ENCODE data around the gene SYCN. TPM values are rescaled to one million over a fixed set of nuclear protein-coding genes. Genes with fewer than 3 reads are reported as not detected.

SYCN gene
- total RNA-seq, 6 experiments from 2014 or later = not detected

- TF ChIP-seq CTCF (IDR thresholded peaks at IDR 0.05) = peak; percentile 32 to 62 (median 40)
- TF ChIP-seq POLR2A (IDR thresholded peaks at IDR 0.05) = no peak
- Histone ChIP-seq H3K27ac (no peak overlapping the region), H3K27me3 (no peaks in the 10 kb centered on the region), H3K36me3 (no peaks in the 10 kb centered on the region), H3K9me3 (no peaks in the 10 kb centered on the region), H3K4me1 (no peaks in the 10 kb centered on the region), H3K4me3 (no peak overlapping the region)
- 17% methylated on average over 8 of the region's 8 CpGs for WGBS (ENCODE audit: insufficient coverage, low coverage, low lambda C conversion rate, missing lambda C conversion rate)
- peak; percentile 72 to 83 (median 78) for ATAC-seq
- peak in 2 of 3 donors; percentile 38 to 55 for DNase-seq
- intact Hi-C loops (cut with DNase I) = no loop called here
Observed at GRCh38 chr19:39212375-39212742, 8.3 kb upstream of the SYCN start.

GRCh38 chr19:39211731-39212374 is 7.8 kb upstream of the SYCN start:
- Histone ChIP-seq H3K4me1 (no peaks in the 10 kb centered on the region), H3K4me3 (no peak overlapping the region), H3K36me3 (no peaks in the 10 kb centered on the region), H3K9me3 (no peaks in the 10 kb centered on the region), H3K27me3 (no peaks in the 10 kb centered on the region), H3K27ac (no peak overlapping the region)
- WGBS (ENCODE audit: insufficient coverage, low coverage, low lambda C conversion rate, missing lambda C conversion rate) = 60% methylated on average over 10 of the region's 13 CpGs
- ATAC-seq = no peak
- intact Hi-C loops (cut with DNase I) = no loop called here
- no peak for DNase-seq
- TF ChIP-seq POLR2A (IDR thresholded peaks at IDR 0.05) = no peak
- TF ChIP-seq CTCF (IDR thresholded peaks at IDR 0.05) = no peak

- H3K27me3 ChIP-seq = peaks cover 0 to under 1% of the 10 kb centered on the region in 2 donors
- intact Hi-C loops (cut with DNase I) = loop anchor here (10.0 kb wide), 2 partner anchors 106 to 116 kb away; partner anchors contain the start of gene LRFN1 (in 1 of the 2)
- 61% methylated on average over 6 of the region's 7 CpGs for WGBS (ENCODE audit: insufficient coverage, low coverage, low lambda C conversion rate, missing lambda C conversion rate)
- H3K4me1 ChIP-seq = no peaks in the 10 kb centered on the region
- H3K27ac ChIP-seq = no peak overlapping the region
- DNase-seq (no peak), ATAC-seq (no peak)
- H3K36me3 ChIP-seq = no peaks in the 10 kb centered on the region
- no peaks in the 10 kb centered on the region for H3K9me3 ChIP-seq
- H3K4me3 ChIP-seq = no peak overlapping the region
- TF ChIP-seq POLR2A (IDR thresholded peaks at IDR 0.05) (no peak), CTCF (IDR thresholded peaks at IDR 0.05) (no peak)
Observed at GRCh38 chr19:39209196-39209595, 5.1 kb upstream of the SYCN start.

GRCh38 chr19:39208175-39208795 is 4.2 kb upstream of the SYCN start:
- TF ChIP-seq CTCF (IDR thresholded peaks at IDR 0.05) (no peak), POLR2A (IDR thresholded peaks at IDR 0.05) (no peak)
- intact Hi-C loops (cut with DNase I) = loop anchor here (10.0 kb wide), 2 partner anchors 107 to 117 kb away; partner anchors contain the start of gene LRFN1 (in 1 of the 2)
- Histone ChIP-seq H3K36me3 (no peaks in the 10 kb centered on the region), H3K27ac (no peak overlapping the region), H3K27me3 (peaks cover 0 to 5% of the 10 kb centered on the region in 2 donors), H3K4me3 (no peak overlapping the region), H3K9me3 (no peaks in the 10 kb centered on the region), H3K4me1 (no peaks in the 10 kb centered on the region)
- no peak for DNase-seq
- no peak for ATAC-seq
- WGBS (ENCODE audit: insufficient coverage, low coverage, low lambda C conversion rate, missing lambda C conversion rate) = 63% methylated on average over 5 of the region's 9 CpGs
